Vagina (tissue), 2 donors: Measurements from ENCODE around the gene FLNA. TPM values are rescaled to one million over a fixed set of nuclear protein-coding genes. Genes with fewer than 3 reads are reported as not detected.
A peak's percentile ranks its signal among the peaks of the same experiment; 100 is the strongest.
"Not testable (repeated sequence)": the region's sequence is repeated elsewhere in the genome, so short reads cannot be mapped to it uniquely, and the experiment has no call there.

Experiments used
- DNase-seq, 2 donors: peaks; one replicate each; pipeline ENCODE4 v3.0.0-alpha.2; 2017; ENCODE audit errors: extremely low spot score in 2 of 2
- H3K27ac ChIP-seq: fragments of 200-600 bp; sonication (generic); one replicate; pipeline ENCODE4 v1.5.1; 2019
- H3K27me3 ChIP-seq: fragments of 200-600 bp; sonication (generic); one replicate; pipeline ENCODE4 v1.5.1; 2019
- H3K36me3 ChIP-seq, 2 donors: fragments of 200-600 bp; sonication (generic); one replicate each; pipeline ENCODE4 v1.5.1; 2017 to 2019
- H3K4me1 ChIP-seq: fragments of 200-600 bp; sonication (generic); one replicate; pipeline ENCODE4 v1.5.1; 2019
- H3K4me3 ChIP-seq, 2 donors: fragments of 200-600 bp; sonication (generic); 1 replicate in 1 of 2; 2 replicates in 1 of 2; pipeline ENCODE4 v1.5.1; 2016 to 2019
- H3K9me3 ChIP-seq: fragments of 200-600 bp; sonication (generic); one replicate; pipeline ENCODE4 v1.5.1; 2019
- CTCF ChIP-seq, 3 experiments: fragments of 450-650 bp in 2 of 3; fragments of 200-600 bp in 1 of 3; sonication (generic) in 1 of 3; IDR thresholded peaks; one replicate each; pipeline ENCODE4 v1.5.1; 2017 to 2019; ENCODE audit warnings: antibody characterized with exemption in 3 of 3, mild to moderate bottlenecking in 2 of 3, moderate library complexity in 2 of 3
- POLR2A ChIP-seq, 2 donors: fragments of 450-650 bp; IDR thresholded peaks; one replicate each; pipeline ENCODE4 v1.6.1; 2017; ENCODE audit warnings: antibody characterized with exemption in 2 of 2, mild to moderate bottlenecking in 2 of 2, moderate library complexity in 2 of 2
- POLR2AphosphoS5 ChIP-seq, 2 donors: sonication (generic); formaldehyde crosslinking; IDR thresholded peaks; one replicate each; pipeline ENCODE4 v1.9.0; 2017; ENCODE audit warnings: antibody characterized with exemption in 2 of 2, mild to moderate bottlenecking in 2 of 2, low read depth in 1 of 2; ENCODE audit not compliant: insufficient read depth in 1 of 2
- intact Hi-C: fragments of 100-400 bp; cut with DNase I; formaldehyde crosslinking; loops from one replicate; pipeline ENCODE4 v1.15.1; 2023
- total RNA-seq: library from RNA; depleted of rRNA; stranded (reverse); fragments of >200 nt; gene quantifications from one replicate; pipeline ENCODE4 v1.2.3, GENCODE V29; 2016

Gene FLNA
- total RNA-seq, 1 donor from 2014 or later = 1,247 TPM

- no peaks in the 10 kb centered on the region for H3K9me3 ChIP-seq
- H3K27me3 ChIP-seq = no peaks in the 10 kb centered on the region
- H3K36me3 ChIP-seq = peaks cover 0 to 20% of the 10 kb centered on the region in 2 donors
- peak overlapping the region; percentile 88 for H3K27ac ChIP-seq
- intact Hi-C loops = loop anchor here (5.0 kb wide), 1 partner anchor 133 kb away; no protein-coding TSS in a partner anchor
- TF ChIP-seq POLR2AphosphoS5 (IDR thresholded peaks at IDR 0.05; ENCODE audit: insufficient read depth in 1 of 2, low read depth in 1 of 2) (no peak), CTCF (IDR thresholded peaks at IDR 0.05) (peak; percentile 52 to 76 (median 60)), POLR2A (IDR thresholded peaks at IDR 0.05) (peak in 1 of 2 donors; percentile 11)
- H3K4me3 ChIP-seq = peak overlapping the region; percentile 65 to 69
- peaks cover 21% of the 10 kb centered on the region for H3K4me1 ChIP-seq
- no peak for DNase-seq
Observed at GRCh38 chrX:154398668-154399526, 24.5 kb upstream of the FLNA start.

- peak in 1 of 2 donors; percentile 98 for DNase-seq
- intact Hi-C loops = loop anchor here (5.0 kb wide), 1 partner anchor 134 kb away; no protein-coding TSS in a partner anchor
- H3K4me1 ChIP-seq = peaks cover 21% of the 10 kb centered on the region
- H3K27ac ChIP-seq = peak within 1 kb of the TSS; percentile 88
- no peaks in the 10 kb centered on the region for H3K9me3 ChIP-seq
- TF ChIP-seq CTCF (IDR thresholded peaks at IDR 0.05) = no peak
- TF ChIP-seq POLR2AphosphoS5 (IDR thresholded peaks at IDR 0.05; ENCODE audit: insufficient read depth in 1 of 2, low read depth in 1 of 2) = peak; percentile 85 to 94
- TF ChIP-seq POLR2A (IDR thresholded peaks at IDR 0.05) = peak in 1 of 2 donors; percentile 79
- H3K4me3 ChIP-seq = peak within 1 kb of the TSS; percentile 65 to 69
- H3K27me3 ChIP-seq = no peaks in the 10 kb centered on the region
- H3K36me3 ChIP-seq = peaks cover 0 to 20% of the 10 kb centered on the region in 2 donors
Observed at GRCh38 chrX:154397888-154398667, 23.6 kb upstream of the FLNA start, which contains the start of gene RPL10. RPL10 (plus strand) TSS chrX:154398377; CDS start chrX:154398520, 143 bp downstream.

GRCh38 chrX:154396973-154397887 is 22.8 kb upstream of the FLNA start:
- TF ChIP-seq POLR2AphosphoS5 (IDR thresholded peaks at IDR 0.05; ENCODE audit: insufficient read depth in 1 of 2, low read depth in 1 of 2) (no peak), POLR2A (IDR thresholded peaks at IDR 0.05) (peak in 1 of 2 donors; percentile 30)
- H3K4me3 ChIP-seq = peak overlapping the region; percentile 65 to 69
- DNase-seq = no peak
- no peaks in the 10 kb centered on the region for H3K9me3 ChIP-seq
- H3K4me1 ChIP-seq = peaks cover 21% of the 10 kb centered on the region
- H3K36me3 ChIP-seq = peaks cover 0 to 20% of the 10 kb centered on the region in 2 donors
- intact Hi-C loops = loop anchor here (5.0 kb wide), 1 partner anchor 135 kb away; no protein-coding TSS in a partner anchor
- peak overlapping the region; percentile 88 for H3K27ac ChIP-seq
- no peaks in the 10 kb centered on the region for H3K27me3 ChIP-seq

GRCh38 chrX:154396363-154396762 is 21.9 kb upstream of the FLNA start:
- intact Hi-C loops = loop anchor here (5.0 kb wide), 1 partner anchor 136 kb away; no protein-coding TSS in a partner anchor
- H3K36me3 ChIP-seq = peaks cover 0 to 20% of the 10 kb centered on the region in 2 donors
- H3K27me3 ChIP-seq, DNase-seq, H3K27ac ChIP-seq, H3K9me3 ChIP-seq, H3K4me3 ChIP-seq: not testable (repeated sequence)
- H3K4me1 ChIP-seq = peaks cover 17% of the 10 kb centered on the region

GRCh38 chrX:154389812-154390747 is 15.6 kb upstream of the FLNA start:
- H3K27ac ChIP-seq, H3K4me3 ChIP-seq, H3K4me1 ChIP-seq, H3K36me3 ChIP-seq, DNase-seq, intact Hi-C loops, H3K9me3 ChIP-seq, H3K27me3 ChIP-seq: not testable (repeated sequence)

GRCh38 chrX:154388649-154389048 is 14.2 kb upstream of the FLNA start:
- H3K4me3 ChIP-seq, H3K27me3 ChIP-seq, H3K27ac ChIP-seq, intact Hi-C loops, H3K36me3 ChIP-seq, H3K9me3 ChIP-seq, DNase-seq, H3K4me1 ChIP-seq: not testable (repeated sequence)

GRCh38 chrX:154388094-154388493 is 13.7 kb upstream of the FLNA start:
- H3K9me3 ChIP-seq, H3K36me3 ChIP-seq, DNase-seq, H3K4me1 ChIP-seq, H3K4me3 ChIP-seq, H3K27me3 ChIP-seq, H3K27ac ChIP-seq, intact Hi-C loops: not testable (repeated sequence)
